ENCODE data around the gene UBA7. TPM values are rescaled to one million over a fixed set of nuclear protein-coding genes. Genes with fewer than 3 reads are reported as not detected.

UBA7 gene, protein sequence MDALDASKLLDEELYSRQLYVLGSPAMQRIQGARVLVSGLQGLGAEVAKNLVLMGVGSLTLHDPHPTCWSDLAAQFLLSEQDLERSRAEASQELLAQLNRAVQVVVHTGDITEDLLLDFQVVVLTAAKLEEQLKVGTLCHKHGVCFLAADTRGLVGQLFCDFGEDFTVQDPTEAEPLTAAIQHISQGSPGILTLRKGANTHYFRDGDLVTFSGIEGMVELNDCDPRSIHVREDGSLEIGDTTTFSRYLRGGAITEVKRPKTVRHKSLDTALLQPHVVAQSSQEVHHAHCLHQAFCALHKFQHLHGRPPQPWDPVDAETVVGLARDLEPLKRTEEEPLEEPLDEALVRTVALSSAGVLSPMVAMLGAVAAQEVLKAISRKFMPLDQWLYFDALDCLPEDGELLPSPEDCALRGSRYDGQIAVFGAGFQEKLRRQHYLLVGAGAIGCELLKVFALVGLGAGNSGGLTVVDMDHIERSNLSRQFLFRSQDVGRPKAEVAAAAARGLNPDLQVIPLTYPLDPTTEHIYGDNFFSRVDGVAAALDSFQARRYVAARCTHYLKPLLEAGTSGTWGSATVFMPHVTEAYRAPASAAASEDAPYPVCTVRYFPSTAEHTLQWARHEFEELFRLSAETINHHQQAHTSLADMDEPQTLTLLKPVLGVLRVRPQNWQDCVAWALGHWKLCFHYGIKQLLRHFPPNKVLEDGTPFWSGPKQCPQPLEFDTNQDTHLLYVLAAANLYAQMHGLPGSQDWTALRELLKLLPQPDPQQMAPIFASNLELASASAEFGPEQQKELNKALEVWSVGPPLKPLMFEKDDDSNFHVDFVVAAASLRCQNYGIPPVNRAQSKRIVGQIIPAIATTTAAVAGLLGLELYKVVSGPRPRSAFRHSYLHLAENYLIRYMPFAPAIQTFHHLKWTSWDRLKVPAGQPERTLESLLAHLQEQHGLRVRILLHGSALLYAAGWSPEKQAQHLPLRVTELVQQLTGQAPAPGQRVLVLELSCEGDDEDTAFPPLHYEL
- total RNA-seq (41.9 and 57.4 TPM in 2 replicates), polyA plus RNA-seq (80.7 and 98.7 TPM in 2 replicates), polyA minus RNA-seq (73.0 and 81.6 TPM in 2 replicates), Bru-seq, nascent RNA (percentile 49 among the genes with signal in this experiment), BruChase-seq, experiment 1, labeled RNA remaining after a 6-hour chase (percentile 54 among the genes with signal in this experiment), BruChase-seq, experiment 2, labeled RNA remaining after a 2-hour chase (percentile 50 among the genes with signal in this experiment)
- polyA plus RNA-seq (2011; cell fraction: cytosol; rRNA removed) = 17.5 and 25.1 TPM in 2 replicates
- 482 and 714 TPM in 2 replicates for polyA plus RNA-seq (2011; cell fraction: nucleus; rRNA removed)
- polyA plus RNA-seq (2012) = 15.8 and 28.3 TPM in 2 replicates
- 2.0 TPM for polyA minus RNA-seq (2011; cell fraction: cytosol; rRNA and poly(A)+ RNA removed)
- polyA minus RNA-seq (2011; cell fraction: nucleus; rRNA and poly(A)+ RNA removed) = 72.5 and 96.4 TPM in 2 replicates
- long read RNA-seq, transcript UBA7-201 (24 exons, 3,299 nt) = major isoform, 10 of 36 reads
- long read RNA-seq, partial matches to known transcripts = 7 of 36 reads
- long read RNA-seq, other reads (novel, unspliced or antisense) = 19 of 36 reads

- BruUV-seq (replicated peaks) = no TSS peak
- no peaks in the 10 kb centered on the region for H4K20me1 ChIP-seq (replicated peaks; ENCODE audit: control insufficient read depth, extremely low read depth, insufficient read depth, low read length)
- H3K4me1 ChIP-seq (ENCODE audit: control insufficient read depth, extremely low read depth, insufficient read depth, low read length) = peaks cover 13% of the 10 kb centered on the region
- H3K4me2 ChIP-seq (ENCODE audit: insufficient read depth, low read length) = peak within 1 kb of the TSS; percentile 70
- no peaks in the 10 kb centered on the region for H3K9me3 ChIP-seq (replicated peaks; ENCODE audit: control insufficient read depth, insufficient read depth, low read length)
- peak; percentile 79 for FAIRE-seq
- peaks cover 0 to 3% of the 10 kb centered on the region in 2 experiments for H3K36me3 ChIP-seq (ENCODE audit: control insufficient read depth in 2 of 2, extremely low read depth in 1 of 2, insufficient read depth in 2 of 2, low read length in 2 of 2)
- ChIA-PET POLR2A (interaction anchor here (1.4 kb wide), 2 partner anchors 9 to 10 kb away, joined by 6 to 7 read pairs; partner anchors contain the start of gene INKA1), CTCF (interaction anchor here (1.0 to 2.3 kb wide), 4 partner anchors 9 to 26 kb away, joined by 3 to 24 read pairs (median 14); partner anchors contain the start of genes CDHR4 and INKA1)
- H3K9me1 ChIP-seq (replicated peaks; ENCODE audit: control insufficient read depth, extremely low read depth, insufficient read depth, low read length) = no peaks in the 10 kb centered on the region
- TF ChIP-seq, protein P1, sequence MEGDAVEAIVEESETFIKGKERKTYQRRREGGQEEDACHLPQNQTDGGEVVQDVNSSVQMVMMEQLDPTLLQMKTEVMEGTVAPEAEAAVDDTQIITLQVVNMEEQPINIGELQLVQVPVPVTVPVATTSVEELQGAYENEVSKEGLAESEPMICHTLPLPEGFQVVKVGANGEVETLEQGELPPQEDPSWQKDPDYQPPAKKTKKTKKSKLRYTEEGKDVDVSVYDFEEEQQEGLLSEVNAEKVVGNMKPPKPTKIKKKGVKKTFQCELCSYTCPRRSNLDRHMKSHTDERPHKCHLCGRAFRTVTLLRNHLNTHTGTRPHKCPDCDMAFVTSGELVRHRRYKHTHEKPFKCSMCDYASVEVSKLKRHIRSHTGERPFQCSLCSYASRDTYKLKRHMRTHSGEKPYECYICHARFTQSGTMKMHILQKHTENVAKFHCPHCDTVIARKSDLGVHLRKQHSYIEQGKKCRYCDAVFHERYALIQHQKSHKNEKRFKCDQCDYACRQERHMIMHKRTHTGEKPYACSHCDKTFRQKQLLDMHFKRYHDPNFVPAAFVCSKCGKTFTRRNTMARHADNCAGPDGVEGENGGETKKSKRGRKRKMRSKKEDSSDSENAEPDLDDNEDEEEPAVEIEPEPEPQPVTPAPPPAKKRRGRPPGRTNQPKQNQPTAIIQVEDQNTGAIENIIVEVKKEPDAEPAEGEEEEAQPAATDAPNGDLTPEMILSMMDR (IDR thresholded peaks at IDR 0.05; ENCODE audit: extremely low read depth in 1 of 2, insufficient read depth in 1 of 2, low read depth in 1 of 2, low read length in 2 of 2) = no peak
- no peak for TF ChIP-seq POLR2AphosphoS5 (IDR thresholded peaks at IDR 0.05; ENCODE audit: insufficient read depth, low read depth, low read length)
- TF ChIP-seq MYC (IDR thresholded peaks at IDR 0.05; ENCODE audit: low read depth, low read length) = no peak
- H3K4me3 ChIP-seq (replicated peaks in 1 of 3; ENCODE audit: insufficient read depth in 1 of 3, low read depth in 1 of 3, low read length in 3 of 3) = peak within 1 kb of the TSS; percentile 8 to 48 (median 17)
- dilution Hi-C loops (cut with MboI; ENCODE audit: extremely low pct_ligation_motif_present, low sequenced_read_pairs) = no loop called here
- DNase-seq (ENCODE audit: low read depth, low spot score) = peak; percentile 78
- peak within 1 kb of the TSS; percentile 44 for H3K27ac ChIP-seq (ENCODE audit: insufficient read depth, low read depth, low read length)
- H3K9ac ChIP-seq (replicated peaks; ENCODE audit: extremely low read depth, insufficient read depth, low read length) = peak within 1 kb of the TSS; percentile 52
- H3K27me3 ChIP-seq (ENCODE audit: control insufficient read depth in 2 of 2, insufficient read depth in 2 of 2, low read length in 2 of 2) = no peaks in the 10 kb centered on the region
- no peaks in the 10 kb centered on the region for H3K79me2 ChIP-seq (ENCODE audit: control insufficient read depth, insufficient read depth, low read length)
- H2AFZ ChIP-seq (ENCODE audit: low read depth, low read length) = peak within 1 kb of the TSS; percentile 98
- intact Hi-C loops (cut with micrococcal nuclease) = loop anchor here (1.0 kb wide), 1 partner anchor 8 kb away; no protein-coding TSS in a partner anchor
Observed at GRCh38 chr3:49813497-49814174, at the start of gene UBA7. TSS of gene UBA7 (minus strand) at chr3:49813953. CDS start at chr3:49813787, 166 bp downstream.
